CD4-positive, alpha-beta T cell treated with Interferon gamma for 1 hour (primary cell): ENCODE results near the gene AKAP6.

Experiments used
- DNase-seq: peaks from one replicate; pipeline ENCODE4 v3.0.0-alpha.2; 2020

The AKAP6 gene

DNA sequence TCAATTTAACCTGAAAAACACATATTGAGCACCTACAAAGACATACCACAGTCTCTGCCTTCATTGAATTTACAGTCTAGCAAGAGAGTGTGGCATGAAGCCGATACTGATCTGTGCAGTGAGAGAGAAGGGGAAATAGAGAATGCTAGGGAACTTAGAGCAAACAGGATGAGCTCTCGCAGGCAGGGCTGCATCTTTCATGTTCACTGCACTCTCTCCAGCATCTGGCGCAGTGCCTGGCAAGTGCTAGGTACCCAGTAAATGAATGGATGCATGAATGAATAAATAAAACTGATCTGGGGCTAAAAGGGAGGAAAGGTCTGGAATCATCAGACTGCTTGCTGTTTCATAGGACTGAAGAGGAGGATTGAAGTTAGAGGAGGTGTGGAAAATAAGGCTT lies 353.1 kb downstream of the AKAP6 start:
- no peak for DNase-seq

DNA sequence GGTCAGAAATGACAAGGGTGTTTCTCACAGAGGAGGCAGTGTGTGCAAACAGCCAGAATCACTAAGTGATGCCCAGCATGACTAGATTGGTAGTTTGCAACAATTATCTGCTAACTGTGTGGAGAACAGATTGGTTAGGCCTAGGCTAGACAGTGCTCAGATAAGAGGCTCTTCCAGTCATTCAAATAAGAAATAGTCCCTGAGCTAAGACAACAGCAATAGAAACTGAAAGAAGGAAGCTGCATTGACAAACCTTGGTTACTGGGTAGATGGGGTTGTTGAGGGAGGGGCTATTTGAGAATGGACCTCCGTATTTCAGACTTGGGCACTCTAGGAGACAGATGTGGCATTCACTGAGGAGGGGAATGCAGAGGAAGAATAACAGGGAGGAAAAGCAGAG lies 354.6 kb downstream of the AKAP6 start:
- no peak for DNase-seq

GRCh38 chr14:32688941-32689340 lies 359.8 kb downstream of the AKAP6 start:
- DNase-seq: no peak

DNA sequence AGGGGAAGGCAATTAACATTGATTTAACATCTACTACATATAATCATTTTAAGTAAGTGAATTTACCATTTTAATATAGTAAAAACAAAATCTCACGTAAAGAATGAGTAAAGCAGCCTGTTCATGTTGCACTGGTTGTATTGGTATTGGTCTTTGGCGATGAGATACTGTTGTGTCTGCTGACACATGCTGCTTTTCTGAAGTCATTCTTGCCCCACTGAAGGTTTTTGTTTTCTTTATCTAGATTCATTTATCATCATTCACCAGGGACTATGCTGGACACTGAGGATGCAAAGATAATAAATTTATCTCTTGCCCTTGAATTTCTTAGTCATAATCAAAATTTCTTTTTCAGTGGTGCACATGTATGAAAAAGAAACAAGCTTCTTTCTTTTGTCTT lies 363.3 kb downstream of the AKAP6 start:
- DNase-seq: no peak

DNA sequence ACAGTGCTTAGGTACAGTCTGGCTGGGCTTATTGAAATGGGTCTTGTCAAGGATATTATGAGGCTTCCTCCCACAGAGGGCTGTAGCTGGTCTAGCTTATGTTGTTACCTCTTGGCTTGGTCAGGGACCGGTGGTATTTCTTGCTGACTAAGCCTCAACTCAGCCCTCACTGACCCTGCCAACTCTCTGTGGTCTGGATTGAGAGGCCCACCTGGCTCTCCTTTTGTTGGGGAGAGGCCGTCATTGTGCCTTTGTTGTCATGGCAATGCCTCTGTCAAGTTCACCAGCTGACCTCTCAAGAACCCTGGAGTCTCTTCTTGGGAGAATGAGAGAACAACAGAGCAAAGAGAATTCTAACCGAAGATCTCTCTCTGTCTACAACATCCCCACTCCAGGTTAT lies 364.0 kb downstream of the AKAP6 start:
- no peak for DNase-seq

GRCh38 chr14:32694795-32695449 lies 365.8 kb downstream of the AKAP6 start:
- DNase-seq: no peak

- DNase-seq: no peak
Observed at GRCh38 chr14:32696325-32697091, 367.4 kb downstream of the AKAP6 start.

DNA sequence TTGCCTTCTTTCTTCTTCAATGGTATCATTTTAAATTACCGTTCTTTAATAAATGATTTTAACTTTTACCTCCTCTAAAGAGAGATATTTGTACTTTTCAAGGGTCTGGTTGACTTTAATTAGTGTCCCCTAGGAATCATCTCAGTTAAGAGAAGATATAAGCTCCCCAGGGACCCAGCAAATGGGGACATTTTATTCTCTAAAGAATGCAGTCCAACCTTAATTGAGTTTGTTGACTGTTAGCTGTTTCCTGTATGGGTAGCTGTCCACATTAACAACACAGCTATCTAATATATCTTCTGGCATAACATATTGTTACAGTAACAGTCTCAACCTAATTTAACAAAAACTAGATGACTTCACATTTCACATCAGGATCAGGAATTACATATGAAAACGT lies 368.0 kb downstream of the AKAP6 start:
- no peak for DNase-seq

GRCh38 chr14:32697704-32698103 lies 368.6 kb downstream of the AKAP6 start:
- DNase-seq: no peak

DNA sequence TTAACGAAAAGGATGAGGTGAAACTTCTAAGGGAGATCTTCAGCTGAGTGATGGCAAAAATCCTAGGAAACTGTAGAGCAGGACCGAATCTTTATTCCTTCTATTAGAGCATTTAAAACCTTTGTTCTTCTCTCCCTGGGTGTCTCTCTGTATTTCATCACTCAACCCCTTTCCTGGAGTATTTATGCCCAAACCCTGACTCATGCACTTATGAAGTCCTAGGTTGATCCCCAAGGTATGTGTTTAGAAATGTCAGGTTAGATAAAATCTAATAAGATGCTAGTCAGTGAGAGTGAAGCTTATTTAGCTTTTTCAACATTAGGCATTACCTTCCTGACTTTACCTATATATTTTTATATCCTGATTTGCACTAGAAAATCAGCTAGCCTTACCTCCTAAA lies 369.7 kb downstream of the AKAP6 start:
- DNase-seq: no peak

GRCh38 chr14:32701475-32701874 lies 372.4 kb downstream of the AKAP6 start:
- DNase-seq: no peak

DNA sequence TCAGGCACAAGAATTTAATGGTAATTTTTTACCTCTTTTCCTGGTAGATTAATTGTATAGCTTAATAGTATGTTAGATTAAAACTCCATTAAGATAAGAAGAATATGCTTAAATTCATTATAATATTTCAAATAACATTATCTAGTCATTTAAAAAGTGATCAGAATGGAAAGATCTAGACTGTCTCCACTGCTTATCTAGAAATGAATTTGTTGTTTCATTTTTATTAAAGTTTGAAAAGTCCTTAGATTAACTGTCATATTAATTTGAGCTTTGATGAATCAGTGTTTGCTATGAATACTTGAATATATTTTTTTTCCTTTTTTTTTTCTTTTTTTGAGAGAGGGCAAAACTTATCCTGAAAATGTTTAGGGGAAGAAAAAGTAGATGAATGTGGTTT lies 373.0 kb downstream of the AKAP6 start:
- DNase-seq: no peak

GRCh38 chr14:32702562-32702961 lies 373.5 kb downstream of the AKAP6 start:
- DNase-seq: peak; percentile 20

DNA sequence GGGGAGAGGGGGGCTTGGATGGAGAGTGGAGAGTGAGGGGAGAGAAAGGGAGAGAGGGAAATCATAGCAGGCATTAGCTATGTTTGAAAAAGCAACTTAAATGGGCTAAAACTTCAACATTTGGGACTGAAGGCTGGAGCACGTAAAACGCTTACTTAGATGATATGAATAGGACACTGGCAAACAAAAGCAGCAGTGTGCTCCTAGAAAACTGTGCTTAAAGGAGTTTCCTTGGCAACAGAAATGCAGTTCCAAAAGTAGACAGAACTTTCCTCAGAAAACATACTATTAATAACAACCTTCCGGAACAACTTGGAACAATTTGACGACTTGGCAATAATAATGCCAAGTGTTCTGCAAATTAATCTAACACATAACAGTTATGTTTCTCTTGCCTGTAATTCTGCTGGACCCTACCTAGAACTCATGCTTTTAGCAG lies 374.1 kb downstream of the AKAP6 start:
- no peak for DNase-seq

DNA sequence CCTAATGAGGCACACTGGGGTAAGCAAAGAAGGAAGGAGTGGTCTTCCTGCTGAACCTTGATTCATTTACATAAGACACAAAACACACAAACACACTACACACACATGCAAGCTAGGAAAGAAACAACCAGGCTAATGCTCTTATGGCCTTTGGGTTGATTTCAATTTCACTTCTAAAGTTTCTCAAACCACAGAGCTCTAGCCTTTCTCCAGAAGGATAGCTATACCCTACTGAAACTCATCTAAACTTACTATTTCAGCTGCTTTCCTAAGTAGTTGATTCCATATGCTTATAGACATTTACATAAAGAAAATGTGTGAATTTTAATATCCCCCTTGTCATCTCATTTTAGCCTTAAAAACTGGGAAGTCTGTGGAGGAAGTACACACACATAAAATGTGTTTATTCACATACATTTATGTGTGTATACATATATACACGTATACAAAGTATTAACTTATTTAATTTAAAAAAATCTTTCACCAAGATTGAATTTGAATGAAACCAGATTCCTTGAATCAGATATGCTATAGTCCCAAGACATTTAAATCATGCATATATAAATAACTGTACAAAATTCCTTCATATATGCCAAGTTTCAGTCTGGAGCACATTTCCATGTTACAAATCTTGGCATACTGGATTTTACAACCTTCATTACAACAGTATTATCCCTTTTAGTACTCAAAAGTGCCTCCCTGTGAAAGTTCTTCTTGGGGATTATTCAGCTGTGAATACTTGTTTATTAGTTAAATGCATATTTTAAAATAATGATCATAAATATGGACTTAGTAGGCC lies 377.8 kb downstream of the AKAP6 start:
- DNase-seq: no peak

DNA sequence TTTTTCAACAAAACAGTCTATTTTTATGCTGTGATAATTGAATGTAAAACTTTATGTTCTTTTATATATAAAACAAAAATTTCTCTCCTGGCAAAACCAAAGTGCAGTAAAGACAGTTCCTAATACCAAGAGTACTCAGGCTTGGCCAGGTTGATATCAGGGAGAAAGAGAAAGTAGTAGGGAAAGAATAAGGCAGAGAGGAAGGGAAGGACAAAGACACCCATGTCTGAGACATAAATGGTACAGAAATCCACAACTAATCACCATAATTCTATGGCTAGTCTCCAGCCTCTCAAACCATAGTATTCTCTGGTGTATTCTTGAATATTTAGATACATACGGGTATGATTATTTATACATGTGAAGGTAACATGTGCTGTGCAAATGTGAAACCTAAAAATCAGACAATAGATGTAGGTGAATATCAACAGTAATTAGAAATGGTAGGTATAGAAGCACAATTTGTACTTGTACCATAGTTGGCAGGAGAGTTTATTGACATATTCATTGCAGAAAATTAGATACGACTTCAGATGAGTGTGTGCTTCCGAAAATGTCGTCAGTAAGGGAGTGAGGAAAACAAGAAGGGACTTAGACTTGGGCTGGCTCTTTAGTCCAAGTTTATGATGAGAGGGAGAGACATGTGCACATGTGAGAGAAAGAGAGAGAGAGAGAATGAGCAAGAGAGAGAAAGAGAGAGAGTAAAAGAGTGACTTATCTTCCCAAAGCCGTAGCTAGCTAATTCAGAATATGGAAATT lies 378.8 kb downstream of the AKAP6 start:
- no peak for DNase-seq

GRCh38 chr14:32709027-32709426 lies 379.9 kb downstream of the AKAP6 start:
- DNase-seq: no peak

- DNase-seq: no peak
Observed at GRCh38 chr14:32710231-32710671, 381.2 kb downstream of the AKAP6 start.

GRCh38 chr14:32710731-32711680 lies 381.9 kb downstream of the AKAP6 start:
- DNase-seq: no peak

DNA sequence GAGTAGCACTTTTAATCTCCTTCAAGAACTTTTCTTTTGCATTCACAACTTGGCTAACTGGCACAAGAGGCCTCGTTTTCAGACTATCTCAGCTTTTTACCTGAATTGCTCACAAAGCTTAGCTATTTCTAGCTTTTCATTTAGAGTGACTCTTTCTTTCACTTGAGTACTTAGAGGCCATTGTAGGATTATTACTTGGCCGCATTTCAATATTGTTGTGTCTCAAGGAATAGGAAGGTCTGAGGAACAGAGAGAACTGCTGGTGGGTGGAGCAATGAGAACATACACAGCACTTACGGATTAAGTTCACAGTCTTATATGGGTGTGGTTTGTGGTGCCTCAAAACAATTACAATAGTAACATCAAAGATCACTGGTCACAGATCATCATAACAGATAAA lies 384.8 kb downstream of the AKAP6 start:
- DNase-seq: no peak

GRCh38 chr14:32719601-32720000 lies 390.5 kb downstream of the AKAP6 start:
- no peak for DNase-seq

GRCh38 chr14:32720927-32721326 lies 391.8 kb downstream of the AKAP6 start:
- no peak for DNase-seq
